ENCODE data around the gene ELAVL2.

Gene ELAVL2

GRCh38 chr9:23821375-23822181 lies 4.5 kb downstream of the ELAVL2 start:
- no peak for FAIRE-seq

- FAIRE-seq = no peak
Observed at GRCh38 chr9:23820451-23821374, 5.3 kb downstream of the ELAVL2 start.

GRCh38 chr9:23819403-23819802 lies 6.6 kb downstream of the ELAVL2 start:
- no peak for FAIRE-seq

- no peak for FAIRE-seq
Observed at GRCh38 chr9:23814243-23814642, 11.8 kb downstream of the ELAVL2 start.

GRCh38 chr9:23812673-23813072 lies 13.4 kb downstream of the ELAVL2 start:
- FAIRE-seq = no peak

GRCh38 chr9:23811633-23812032 lies 14.4 kb downstream of the ELAVL2 start:
- FAIRE-seq = no peak

GRCh38 chr9:23803216-23803615 lies 22.8 kb downstream of the ELAVL2 start:
- FAIRE-seq = no peak

GRCh38 chr9:23801523-23801922 lies 24.5 kb downstream of the ELAVL2 start:
- no peak for FAIRE-seq

GRCh38 chr9:23799521-23799920 lies 26.5 kb downstream of the ELAVL2 start:
- FAIRE-seq = no peak

- no peak for FAIRE-seq
Observed at GRCh38 chr9:23798325-23798724, 27.7 kb downstream of the ELAVL2 start.

GRCh38 chr9:23796209-23796608 lies 29.8 kb downstream of the ELAVL2 start:
- no peak for FAIRE-seq

- FAIRE-seq = no peak
Observed at GRCh38 chr9:23790351-23791260, 35.4 kb downstream of the ELAVL2 start.

GRCh38 chr9:23789529-23790254 lies 36.3 kb downstream of the ELAVL2 start:
- no peak for FAIRE-seq

GRCh38 chr9:23784962-23785361 lies 41.1 kb downstream of the ELAVL2 start:
- FAIRE-seq = no peak

- FAIRE-seq = no peak
Observed at GRCh38 chr9:23783509-23783908, 42.5 kb downstream of the ELAVL2 start.

GRCh38 chr9:23779220-23779619 lies 46.8 kb downstream of the ELAVL2 start:
- FAIRE-seq = no peak

GRCh38 chr9:23777328-23777727 lies 48.7 kb downstream of the ELAVL2 start:
- no peak for FAIRE-seq

GRCh38 chr9:23775549-23775948 lies 50.5 kb downstream of the ELAVL2 start:
- no peak for FAIRE-seq

- no peak for FAIRE-seq
Observed at GRCh38 chr9:23774266-23774665, 51.8 kb downstream of the ELAVL2 start.

- no peak for FAIRE-seq
Observed at GRCh38 chr9:23772385-23772783, 53.7 kb downstream of the ELAVL2 start.

- no peak for FAIRE-seq
Observed at GRCh38 chr9:23771746-23772384, 54.2 kb downstream of the ELAVL2 start.

Measured in colon (tissue), 2 donors.